ENCODE results near the gene USPL1.

The USPL1 gene

DNA sequence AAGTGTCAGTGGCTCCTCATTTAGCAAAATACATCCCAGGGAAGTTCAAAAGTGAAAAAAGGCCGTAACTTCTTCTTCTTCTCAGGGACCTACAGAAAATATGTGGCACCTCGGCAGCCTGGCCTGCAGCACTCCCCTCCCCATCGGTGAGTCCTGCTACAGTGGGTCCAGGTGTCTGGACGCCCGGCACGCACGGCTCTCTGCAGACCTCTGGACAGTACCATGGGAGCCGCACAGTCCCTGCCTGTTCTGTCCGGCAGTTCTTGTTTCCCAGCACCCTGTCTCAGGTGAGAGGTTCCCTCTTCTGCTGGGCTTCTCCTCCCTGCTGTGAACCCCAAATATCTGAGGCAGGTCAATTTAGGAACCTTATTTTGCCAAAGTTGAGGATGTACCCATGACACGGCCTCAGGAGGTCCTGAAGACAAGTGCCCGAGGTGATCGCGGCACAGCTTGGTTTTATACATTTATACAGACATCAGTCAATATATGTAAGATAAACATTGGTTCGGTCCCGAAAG is 80.8 kb downstream of the USPL1 start:
- DNase-seq = no peak

DNA sequence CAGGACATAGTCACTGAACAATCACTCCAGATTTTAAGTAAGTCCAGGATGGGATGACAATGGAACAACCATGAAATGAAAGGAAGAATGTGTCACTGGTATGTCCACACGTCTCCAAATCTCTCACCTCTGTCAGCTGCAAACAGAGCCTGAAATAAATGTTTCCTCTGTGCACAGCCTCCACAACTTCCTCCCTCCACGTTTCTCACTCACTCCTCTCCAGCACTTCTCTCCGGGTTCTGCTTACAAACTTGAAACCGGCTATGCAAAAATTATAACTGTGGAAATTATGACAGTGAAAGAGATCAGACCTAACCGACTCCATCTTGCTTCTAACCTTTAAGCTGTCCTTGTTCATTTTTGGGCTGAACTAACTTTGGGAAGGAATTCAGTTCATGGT is 82.6 kb downstream of the USPL1 start:
- no peak for DNase-seq

DNA sequence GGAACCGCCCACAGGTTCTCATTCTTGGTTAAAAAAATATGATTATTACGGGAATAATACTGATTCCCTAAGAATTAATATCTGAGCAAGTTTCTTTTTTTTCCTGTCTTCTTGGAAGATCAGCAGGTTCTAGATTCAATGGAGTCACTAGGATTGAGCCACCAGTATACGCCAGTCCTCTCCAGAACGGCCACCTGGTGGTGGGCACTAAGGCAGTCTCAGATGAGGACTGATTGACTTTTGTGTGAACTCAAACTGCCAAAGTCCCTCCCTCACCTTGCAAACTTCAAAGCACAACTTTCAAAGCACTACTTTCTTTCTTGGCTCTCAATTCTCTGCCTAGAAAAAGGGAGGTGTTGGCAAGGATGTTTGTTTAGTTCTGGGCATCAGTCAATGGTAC is 84.3 kb downstream of the USPL1 start:
- DNase-seq = no peak

DNA sequence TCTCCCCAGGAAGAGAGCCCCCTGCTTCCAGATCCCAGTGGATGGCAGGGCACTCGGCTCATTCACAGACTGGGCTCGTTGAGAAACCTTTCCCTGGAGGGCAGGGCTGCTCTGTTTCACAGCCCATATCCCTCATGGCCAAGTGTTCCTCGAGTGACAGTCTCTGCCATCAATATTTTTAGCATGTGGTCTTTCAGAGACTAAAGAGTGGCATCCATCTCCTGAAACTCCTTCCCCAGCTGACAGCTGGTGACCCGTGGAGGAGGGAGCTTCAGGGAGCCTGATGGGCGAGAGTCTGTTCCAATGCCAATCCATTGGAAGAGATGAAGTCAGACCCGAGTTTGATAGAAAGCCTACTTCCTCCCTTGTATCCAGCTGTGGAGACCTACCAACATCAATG is 86.9 kb downstream of the USPL1 start:
- DNase-seq = no peak

DNA sequence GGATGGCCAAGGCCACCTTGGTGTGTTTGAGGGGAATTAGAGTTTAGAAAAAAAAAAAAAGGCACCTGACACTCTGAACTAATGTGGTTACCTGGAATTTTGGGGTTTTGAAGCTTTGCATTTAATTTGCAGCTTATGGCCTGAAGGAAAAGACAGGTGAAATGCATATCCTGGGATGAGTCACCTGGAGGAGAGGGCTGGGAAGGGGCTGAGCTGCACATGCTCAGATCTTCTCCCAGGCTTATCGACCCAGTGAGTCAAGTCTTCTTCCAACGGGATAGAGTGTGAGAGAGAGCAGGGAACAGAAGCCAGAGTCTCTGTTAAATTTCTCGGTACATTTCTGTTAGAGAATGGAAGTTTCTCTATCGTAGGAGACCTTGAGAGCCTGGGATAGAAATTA is 88.0 kb downstream of the USPL1 start:
- no peak for DNase-seq

DNA sequence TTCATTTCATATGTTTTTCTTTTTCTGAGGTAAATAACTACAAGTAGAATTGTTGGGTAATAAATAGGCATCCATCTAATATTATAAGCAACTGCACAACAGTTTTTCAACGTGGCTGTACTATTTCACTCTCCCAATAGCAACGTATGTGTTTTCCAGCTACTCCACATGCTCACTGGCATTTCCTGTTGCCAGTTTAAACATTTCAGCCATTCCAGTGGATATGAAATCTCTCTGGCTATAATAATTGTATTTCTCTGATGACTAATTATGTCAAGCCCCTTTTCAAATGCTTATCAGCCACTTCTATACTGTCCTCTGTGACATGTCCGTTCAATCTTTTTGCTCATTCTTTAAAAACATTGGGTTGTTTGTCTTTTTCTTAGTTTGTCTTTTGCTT is 90.8 kb downstream of the USPL1 start:
- DNase-seq = no peak

Measured in stimulated activated CD4-positive, alpha-beta T cell treated with anti-CD3 and anti-CD28 coated beads, Interleukin-2, amount 100 ng/mL, for 48 hours (primary cell).